Measurements from ENCODE around the gene RERE. TPM values are rescaled to one million over a fixed set of nuclear protein-coding genes. Genes with fewer than 3 reads are reported as not detected.
A peak's percentile ranks its signal among the peaks of the same experiment; 100 is the strongest.

Gene RERE
- total RNA-seq, 1 donor from 2014 or later, result 80.3 TPM

- Histone ChIP-seq H3K9me3 (no peaks in the 10 kb centered on the region), H3K4me3 (no peak overlapping the region), H3K27me3 (no peaks in the 10 kb centered on the region), H3K36me3 (no peaks in the 10 kb centered on the region), H3K4me1 (peaks cover 67% of the 10 kb centered on the region), H3K27ac (peak overlapping the region; percentile 82)
- no peak for DNase-seq (ENCODE audit: extremely low spot score in 2 of 2)
- TF ChIP-seq POLR2AphosphoS5 (IDR thresholded peaks at IDR 0.05; ENCODE audit: insufficient read depth in 1 of 2, low read depth in 1 of 2), result peak in 1 of 2 donors; percentile 47
- TF ChIP-seq POLR2A (IDR thresholded peaks at IDR 0.05), result no peak
- intact Hi-C loops (cut with DNase I), result loop anchor here (5.0 kb wide), 1 partner anchor 36 kb away; no protein-coding TSS in a partner anchor
These were observed 446.5 kb downstream of the RERE start for GRCh38 chr1:8370905-8371315.

DNA sequence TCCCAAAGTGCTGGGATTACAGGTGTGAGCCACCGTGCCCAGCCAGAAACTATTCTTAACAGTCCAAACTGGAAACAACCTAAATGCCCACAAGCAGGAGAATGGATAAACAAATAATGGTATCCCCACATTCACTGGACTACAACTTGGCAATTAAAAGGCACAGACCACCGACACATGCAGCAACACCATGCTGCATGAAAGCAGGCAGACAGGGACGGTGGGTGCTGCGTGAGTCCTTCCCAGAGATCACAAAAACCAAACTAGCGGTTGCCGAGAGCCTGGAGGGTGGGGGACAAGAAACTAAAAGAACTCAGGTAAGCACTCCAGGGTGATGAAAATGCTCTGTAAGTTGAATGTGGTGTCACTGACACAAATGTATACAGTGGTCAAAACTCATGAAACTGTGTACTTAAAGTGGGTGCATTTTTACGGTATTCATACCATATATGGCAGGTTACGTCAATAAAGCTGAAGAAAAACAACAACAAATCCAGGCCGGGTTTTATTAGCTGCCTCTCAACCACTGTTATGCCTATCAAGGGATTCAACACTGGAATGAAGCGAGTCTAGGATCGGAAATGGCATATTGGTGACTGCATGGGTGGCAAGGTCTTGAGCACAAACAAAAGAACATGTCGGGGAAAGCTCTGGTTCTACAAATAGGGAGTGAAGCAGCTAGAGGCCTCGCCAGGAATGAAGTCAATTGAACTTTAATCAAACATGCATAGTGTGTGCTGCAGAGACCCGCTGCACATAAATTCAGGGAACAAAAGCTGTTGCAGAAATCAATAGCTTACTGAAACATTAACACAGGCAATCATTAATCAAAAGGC, 447.2 kb downstream of the RERE start:
- intact Hi-C loops (cut with DNase I), result loop anchor here (5.0 kb wide), 1 partner anchor 37 kb away; no protein-coding TSS in a partner anchor
- no peaks in the 10 kb centered on the region for H3K27me3 ChIP-seq
- H3K4me3 ChIP-seq, result no peak overlapping the region
- DNase-seq (ENCODE audit: extremely low spot score in 2 of 2), result no peak
- peak overlapping the region; percentile 82 for H3K27ac ChIP-seq
- TF ChIP-seq POLR2A (IDR thresholded peaks at IDR 0.05), result no peak
- TF ChIP-seq, protein P1, sequence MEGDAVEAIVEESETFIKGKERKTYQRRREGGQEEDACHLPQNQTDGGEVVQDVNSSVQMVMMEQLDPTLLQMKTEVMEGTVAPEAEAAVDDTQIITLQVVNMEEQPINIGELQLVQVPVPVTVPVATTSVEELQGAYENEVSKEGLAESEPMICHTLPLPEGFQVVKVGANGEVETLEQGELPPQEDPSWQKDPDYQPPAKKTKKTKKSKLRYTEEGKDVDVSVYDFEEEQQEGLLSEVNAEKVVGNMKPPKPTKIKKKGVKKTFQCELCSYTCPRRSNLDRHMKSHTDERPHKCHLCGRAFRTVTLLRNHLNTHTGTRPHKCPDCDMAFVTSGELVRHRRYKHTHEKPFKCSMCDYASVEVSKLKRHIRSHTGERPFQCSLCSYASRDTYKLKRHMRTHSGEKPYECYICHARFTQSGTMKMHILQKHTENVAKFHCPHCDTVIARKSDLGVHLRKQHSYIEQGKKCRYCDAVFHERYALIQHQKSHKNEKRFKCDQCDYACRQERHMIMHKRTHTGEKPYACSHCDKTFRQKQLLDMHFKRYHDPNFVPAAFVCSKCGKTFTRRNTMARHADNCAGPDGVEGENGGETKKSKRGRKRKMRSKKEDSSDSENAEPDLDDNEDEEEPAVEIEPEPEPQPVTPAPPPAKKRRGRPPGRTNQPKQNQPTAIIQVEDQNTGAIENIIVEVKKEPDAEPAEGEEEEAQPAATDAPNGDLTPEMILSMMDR (IDR thresholded peaks at IDR 0.05), result no peak
- TF ChIP-seq POLR2AphosphoS5 (IDR thresholded peaks at IDR 0.05; ENCODE audit: insufficient read depth in 1 of 2, low read depth in 1 of 2), result no peak
- H3K36me3 ChIP-seq, result peaks cover 0 to 6% of the 10 kb centered on the region in 2 donors
- peaks cover 71% of the 10 kb centered on the region for H3K4me1 ChIP-seq
- H3K9me3 ChIP-seq, result no peaks in the 10 kb centered on the region

GRCh38 chr1:8368956-8369639, 448.3 kb downstream of the RERE start:
- Histone ChIP-seq H3K27me3 (no peaks in the 10 kb centered on the region), H3K27ac (no peak overlapping the region), H3K36me3 (peaks cover 0 to 18% of the 10 kb centered on the region in 2 donors), H3K9me3 (no peaks in the 10 kb centered on the region), H3K4me1 (peaks cover 73% of the 10 kb centered on the region), H3K4me3 (no peak overlapping the region)
- intact Hi-C loops (cut with DNase I), result no loop called here
- no peak for DNase-seq (ENCODE audit: extremely low spot score in 2 of 2)
- TF ChIP-seq, protein P1 (IDR thresholded peaks at IDR 0.05), result no peak
- TF ChIP-seq POLR2AphosphoS5 (IDR thresholded peaks at IDR 0.05; ENCODE audit: insufficient read depth in 1 of 2, low read depth in 1 of 2) (no peak), POLR2A (IDR thresholded peaks at IDR 0.05) (no peak)

DNA sequence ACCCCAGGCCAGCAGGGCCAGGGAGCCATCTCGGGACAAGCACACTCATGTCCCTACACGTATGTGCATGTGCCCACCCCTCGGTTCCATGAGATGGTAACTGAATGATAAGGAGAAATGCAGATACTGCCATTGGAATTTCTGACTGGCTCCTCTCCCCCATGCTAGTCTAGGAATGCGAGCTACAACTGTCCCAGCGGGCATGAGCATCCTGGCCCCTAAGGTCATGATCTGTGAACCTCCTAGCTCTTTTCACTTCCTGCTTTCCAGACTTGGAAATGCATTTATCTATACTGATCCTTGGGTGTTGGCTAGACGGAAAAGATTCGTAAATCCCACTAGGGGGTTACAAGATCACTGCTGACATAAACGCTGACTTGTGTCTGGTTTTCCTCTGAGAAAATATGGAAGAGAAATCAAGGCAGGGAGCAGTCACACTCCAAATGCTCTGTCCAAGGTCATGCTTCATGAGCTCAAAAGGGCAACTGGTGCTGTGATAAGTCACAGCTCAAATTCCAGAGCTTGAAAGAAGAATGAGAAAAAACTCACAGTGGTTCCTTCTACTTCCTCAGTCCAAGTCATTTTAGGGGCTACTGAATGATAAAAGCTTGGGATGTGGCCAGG, 449.8 kb downstream of the RERE start:
- Histone ChIP-seq H3K27me3 (no peaks in the 10 kb centered on the region), H3K4me1 (peaks cover 73% of the 10 kb centered on the region), H3K4me3 (no peak overlapping the region), H3K9me3 (no peaks in the 10 kb centered on the region), H3K27ac (no peak overlapping the region), H3K36me3 (peaks cover 0 to 32% of the 10 kb centered on the region in 2 donors)
- DNase-seq (ENCODE audit: extremely low spot score in 2 of 2), result no peak
- intact Hi-C loops (cut with DNase I), result no loop called here
- TF ChIP-seq, protein P1 (IDR thresholded peaks at IDR 0.05), result no peak
- TF ChIP-seq POLR2A (IDR thresholded peaks at IDR 0.05), result no peak
- no peak for TF ChIP-seq POLR2AphosphoS5 (IDR thresholded peaks at IDR 0.05; ENCODE audit: insufficient read depth in 1 of 2, low read depth in 1 of 2)

DNA sequence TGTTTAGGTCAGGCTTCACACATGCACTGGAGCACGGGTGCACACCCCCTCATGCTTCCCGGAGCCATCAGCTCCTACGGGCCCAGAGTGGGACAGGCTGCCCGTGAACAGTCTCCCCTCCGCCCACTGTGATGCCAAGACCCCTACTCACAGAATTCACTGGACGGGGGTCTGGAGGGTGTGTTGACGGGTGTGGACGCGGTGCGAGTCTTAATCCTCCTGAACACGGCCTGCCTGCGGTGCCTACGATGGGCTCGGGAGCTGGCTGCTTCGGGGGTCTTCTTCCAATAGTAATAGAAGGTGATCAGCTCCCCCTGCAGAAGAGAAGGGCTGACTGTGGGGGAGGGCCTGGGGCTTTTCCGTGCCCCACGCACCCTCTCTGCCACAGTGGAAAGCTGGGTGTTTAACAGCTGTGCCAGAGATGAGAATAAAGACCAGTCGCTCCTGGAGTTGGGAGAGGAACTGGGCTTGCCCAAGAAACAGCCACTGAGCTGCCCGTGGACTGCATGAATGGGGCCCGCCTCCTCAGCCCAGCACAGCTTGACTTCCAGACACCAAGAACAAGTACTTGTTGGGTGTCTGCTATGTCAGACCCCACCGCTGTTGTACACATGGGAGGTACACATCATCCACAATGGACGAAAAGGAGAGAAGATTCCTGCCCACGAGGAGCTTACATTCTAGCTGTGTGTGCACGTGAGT, 451.6 kb downstream of the RERE start:
- H3K36me3 ChIP-seq, result peaks cover 0 to 51% of the 10 kb centered on the region in 2 donors
- peaks cover 55% of the 10 kb centered on the region for H3K4me1 ChIP-seq
- intact Hi-C loops (cut with DNase I), result no loop called here
- H3K4me3 ChIP-seq, result no peak overlapping the region
- TF ChIP-seq, protein P1 (IDR thresholded peaks at IDR 0.05), result no peak
- TF ChIP-seq POLR2AphosphoS5 (IDR thresholded peaks at IDR 0.05; ENCODE audit: insufficient read depth in 1 of 2, low read depth in 1 of 2) (no peak), POLR2A (IDR thresholded peaks at IDR 0.05) (no peak)
- DNase-seq (ENCODE audit: extremely low spot score in 2 of 2), result no peak
- no peaks in the 10 kb centered on the region for H3K9me3 ChIP-seq
- H3K27ac ChIP-seq, result no peak overlapping the region
- H3K27me3 ChIP-seq, result no peaks in the 10 kb centered on the region
